Esophagus (tissue), 2 donors: ENCODE data around the gene TSPAN17. TPM values are rescaled to one million over a fixed set of nuclear protein-coding genes. Genes with fewer than 3 reads are reported as not detected.

Source experiments
- H3K27ac ChIP-seq, 2 donors: one replicate each; pipeline ENCODE4 v1.5.1; 2013; ENCODE audit warnings: low read depth in 2 of 2, mild to moderate bottlenecking in 2 of 2, inconsistent platforms in 1 of 2, low read length in 1 of 2, moderate library complexity in 1 of 2
- H3K27me3 ChIP-seq, 2 donors: one replicate each; pipeline ENCODE4 v1.6.1; 2013; ENCODE audit warnings: low read length in 2 of 2, control low read depth in 1 of 2, mild to moderate bottlenecking in 1 of 2; ENCODE audit not compliant: insufficient read depth in 2 of 2, control insufficient read depth in 1 of 2
- H3K36me3 ChIP-seq, 2 donors: one replicate each; pipeline ENCODE4 v1.6.1; 2013; ENCODE audit warnings: low read length in 1 of 2; ENCODE audit not compliant: control insufficient read depth in 2 of 2, insufficient read depth in 2 of 2
- H3K4me1 ChIP-seq, 2 donors: one replicate each; pipeline ENCODE4 v1.6.1; 2013; ENCODE audit warnings: low read length in 1 of 2; ENCODE audit not compliant: control insufficient read depth in 2 of 2, insufficient read depth in 2 of 2
- H3K4me3 ChIP-seq, 2 donors: one replicate each; pipeline ENCODE4 v1.5.1; 2013; ENCODE audit warnings: low read length in 2 of 2, mild to moderate bottlenecking in 2 of 2, low read depth in 1 of 2, moderate library complexity in 1 of 2
- H3K9me3 ChIP-seq, 2 donors: one replicate each; pipeline ENCODE4 v1.6.1; 2013; ENCODE audit warnings: mild to moderate bottlenecking in 2 of 2, low read depth in 1 of 2, low read length in 1 of 2, moderate library complexity in 1 of 2; ENCODE audit not compliant: control insufficient read depth in 2 of 2, insufficient read depth in 1 of 2
- WGBS, 2 donors: extraction: QIAGEN DNeasy Blood & Tissue Kit; methylation state at CpG; one replicate each; pipeline ENCODE4 v1.1.7; 2013; 5-methylcytosine and 5-hydroxymethylcytosine counted together
- polyA plus RNA-seq, 2 donors: library from polyadenylated mRNA; stranded (reverse); fragments of 200-250 nt; gene quantifications; one replicate each; pipeline ENCODE4 v1.2.3, GENCODE V29; 2013
- donor health status: healthy with polysubstance abuse.
- donor health status: Bipolar disorder and iron deficiency.

The TSPAN17 gene
- polyA plus RNA-seq, 2 donors = 15.7 to 21.3 TPM

DNA sequence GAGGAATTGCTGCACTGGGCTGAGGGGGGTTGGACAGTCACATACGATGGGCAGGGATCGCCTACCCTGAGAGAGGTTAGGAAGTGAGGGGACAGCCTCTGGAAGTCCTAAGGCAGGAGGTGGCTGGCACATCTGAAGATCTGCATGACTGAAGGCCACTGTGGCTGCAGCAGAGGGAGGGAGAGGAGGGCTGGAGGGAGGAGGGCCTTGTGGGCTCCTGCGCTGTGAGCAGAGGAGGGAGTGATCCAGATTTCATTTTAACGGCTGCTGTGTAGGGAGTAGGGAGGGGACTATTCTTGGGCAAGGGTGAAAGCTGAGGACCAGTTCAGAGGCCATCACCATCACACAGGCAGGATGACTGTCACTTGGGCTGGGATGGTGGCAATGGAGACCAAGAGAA is 9.7 kb upstream of the TSPAN17 start:
- no peaks in the 10 kb centered on the region for H3K36me3 ChIP-seq
- H3K4me3 ChIP-seq = no peak overlapping the region
- H3K4me1 ChIP-seq = no peaks in the 10 kb centered on the region
- no peaks in the 10 kb centered on the region for H3K27me3 ChIP-seq
- H3K9me3 ChIP-seq = peaks cover 0 to 3% of the 10 kb centered on the region in 2 donors
- no peak overlapping the region for H3K27ac ChIP-seq
- WGBS, 2 donors = 52 to 62% methylated on average over 4 of the region's 4 CpGs

DNA sequence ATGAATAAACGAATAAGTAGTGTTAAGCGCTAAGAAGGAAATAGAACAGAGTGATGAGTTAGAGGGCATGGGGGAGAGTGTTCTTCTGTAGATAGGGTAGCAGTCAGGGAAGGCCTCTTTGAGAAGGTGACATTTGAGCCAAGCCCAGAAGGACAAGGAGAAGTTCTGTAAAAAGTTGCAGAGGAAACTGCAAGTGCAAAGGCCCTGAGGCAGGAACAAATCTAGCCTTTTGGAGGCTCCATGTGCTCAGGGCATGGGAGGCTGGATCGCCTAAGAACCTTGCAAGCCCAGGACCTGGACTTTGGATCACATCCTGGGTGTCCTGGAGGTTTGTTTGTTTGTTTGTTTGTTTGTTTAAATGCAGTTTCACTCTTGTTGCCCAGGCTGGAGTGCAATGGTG is 8.8 kb upstream of the TSPAN17 start:
- whole genome bisulfite sequencing, 2 donors = 95 to 100% methylated on average over 3 of the region's 3 CpGs
- no peak overlapping the region for H3K4me3 ChIP-seq
- H3K36me3 ChIP-seq = no peaks in the 10 kb centered on the region
- no peaks in the 10 kb centered on the region for H3K4me1 ChIP-seq
- no peak overlapping the region for H3K27ac ChIP-seq
- peaks cover 0 to 3% of the 10 kb centered on the region in 2 donors for H3K9me3 ChIP-seq
- no peaks in the 10 kb centered on the region for H3K27me3 ChIP-seq

DNA sequence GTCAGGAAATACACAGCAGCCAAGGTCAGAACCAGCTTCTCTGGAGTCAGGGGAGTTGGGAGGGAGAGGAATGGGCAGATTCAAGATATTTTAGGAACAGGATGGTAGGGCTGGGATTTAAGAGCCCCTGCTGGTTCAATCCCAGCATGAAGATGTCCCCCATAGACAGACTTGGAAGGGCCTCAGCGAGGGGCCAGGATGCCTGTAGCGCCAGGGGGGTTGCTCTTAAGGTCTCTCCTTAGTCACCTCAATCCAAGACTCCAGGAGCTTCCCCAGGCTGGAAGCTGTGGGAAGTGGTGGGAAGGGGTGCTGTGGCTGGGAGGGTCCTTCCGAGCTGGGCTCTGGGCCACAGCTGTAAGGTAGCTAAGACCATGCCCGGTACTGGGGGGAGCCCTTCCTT is 8.1 kb upstream of the TSPAN17 start:
- WGBS, 2 donors = 54 to 68% methylated on average over 3 to 4 of the region's 4 CpGs
- Histone ChIP-seq H3K9me3 (peaks cover 0 to 3% of the 10 kb centered on the region in 2 donors), H3K4me1 (no peaks in the 10 kb centered on the region), H3K36me3 (no peaks in the 10 kb centered on the region), H3K27ac (no peak overlapping the region), H3K4me3 (no peak overlapping the region), H3K27me3 (no peaks in the 10 kb centered on the region)

DNA sequence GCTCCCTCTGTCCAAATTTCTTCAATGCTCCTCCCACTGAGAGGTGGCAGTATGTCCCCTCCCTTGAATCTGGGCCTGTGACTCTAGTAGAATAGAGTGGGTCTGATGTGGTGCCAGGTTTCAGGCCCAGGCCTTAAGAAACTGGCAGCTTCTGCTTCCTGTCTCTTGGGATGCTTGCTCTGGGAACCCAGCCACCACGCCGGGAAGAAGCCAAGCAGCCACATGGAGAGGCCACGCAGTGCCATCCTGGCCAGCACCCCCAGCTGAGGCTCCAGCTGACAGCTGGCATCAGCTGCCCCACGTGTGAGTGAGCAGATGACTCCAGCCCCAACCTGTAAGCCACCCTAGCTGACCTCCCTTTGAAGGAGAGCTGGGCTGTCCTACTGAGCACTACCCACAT is 7.3 kb upstream of the TSPAN17 start:
- Histone ChIP-seq H3K27me3 (no peaks in the 10 kb centered on the region), H3K9me3 (peaks cover 0 to 3% of the 10 kb centered on the region in 2 donors), H3K36me3 (no peaks in the 10 kb centered on the region), H3K4me3 (no peak overlapping the region), H3K4me1 (peaks cover 0 to 3% of the 10 kb centered on the region in 2 donors), H3K27ac (no peak overlapping the region)
- WGBS, 2 donors = 30 to 50% methylated on average over 4 of the region's 4 CpGs

DNA sequence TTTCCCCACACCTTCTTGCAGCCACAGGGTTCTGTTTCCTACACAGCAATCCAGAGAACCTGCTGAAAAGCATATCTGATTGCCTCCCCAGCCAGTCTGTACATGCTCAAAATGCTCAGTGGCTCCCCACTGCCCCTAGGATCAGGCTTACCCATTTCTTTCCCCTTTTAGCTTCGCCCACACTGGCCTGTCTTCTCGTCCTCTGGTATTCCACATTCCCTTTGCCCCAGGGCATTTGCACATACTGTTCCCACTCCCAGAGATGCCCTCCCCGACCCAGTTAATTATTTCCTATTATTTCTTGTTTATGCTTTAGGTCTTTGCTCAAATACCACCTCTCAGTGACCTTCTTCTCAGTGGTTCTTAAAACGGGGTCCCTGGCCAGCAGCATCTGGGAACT is 6.7 kb upstream of the TSPAN17 start:
- H3K4me3 ChIP-seq = no peak overlapping the region

DNA sequence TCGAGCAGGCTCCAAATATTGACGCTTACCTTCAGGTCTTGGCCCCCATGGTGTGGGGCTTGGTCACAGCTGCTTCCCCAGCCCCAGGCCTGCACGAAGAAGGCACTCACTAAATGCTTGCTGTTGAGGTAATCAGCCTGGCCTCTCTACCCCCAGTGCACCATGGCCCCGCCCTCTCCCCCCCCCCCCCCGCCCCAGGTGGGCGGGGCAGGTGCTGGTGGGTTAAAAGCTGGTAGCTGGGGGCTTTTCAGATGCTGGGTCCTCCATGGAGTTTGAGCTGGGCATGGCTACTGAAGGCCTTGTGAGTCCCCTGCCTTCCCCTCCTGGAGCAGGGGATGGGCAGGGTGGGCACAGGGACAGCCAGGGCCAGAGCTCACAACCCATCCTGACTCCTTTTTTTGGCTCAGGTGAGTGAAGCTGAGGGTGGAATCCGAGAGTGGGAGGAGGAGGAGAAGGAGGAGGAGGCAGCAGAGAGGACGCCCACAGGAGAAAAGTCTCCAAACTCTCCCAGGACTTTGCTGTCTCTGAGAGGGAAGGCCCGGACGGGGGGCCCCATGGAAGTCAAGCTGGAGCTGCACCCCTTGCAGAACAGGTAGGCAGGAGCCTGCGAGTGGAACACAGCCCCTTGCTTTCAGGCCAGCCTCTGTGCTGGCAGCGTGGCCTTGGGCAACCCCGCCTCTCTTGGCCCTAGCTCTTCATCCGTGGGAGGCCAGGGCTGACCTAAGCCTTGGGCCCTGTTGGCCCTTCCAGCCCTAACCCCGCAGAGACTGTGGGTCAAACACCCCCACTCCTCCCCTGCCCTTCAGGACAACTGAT is 4.4 kb upstream of the TSPAN17 start:
- Histone ChIP-seq H3K27me3 (no peaks in the 10 kb centered on the region), H3K4me3 (no peak overlapping the region), H3K9me3 (no peaks in the 10 kb centered on the region), H3K4me1 (peaks cover 2 to 6% of the 10 kb centered on the region in 2 donors), H3K27ac (no peak overlapping the region), H3K36me3 (no peaks in the 10 kb centered on the region)
- WGBS, 2 donors = 47 to 50% methylated on average over 12 to 15 of the region's 15 CpGs

More for the DNA sequence above, 6.7 kb upstream of the TSPAN17 start:
- Histone ChIP-seq H3K27ac (no peak overlapping the region), H3K4me1 (peaks cover 0 to 3% of the 10 kb centered on the region in 2 donors), H3K9me3 (no peaks in the 10 kb centered on the region), H3K36me3 (no peaks in the 10 kb centered on the region), H3K27me3 (no peaks in the 10 kb centered on the region)
- 69 to 75% methylated on average over 4 of the region's 4 CpGs for WGBS, 2 donors

DNA sequence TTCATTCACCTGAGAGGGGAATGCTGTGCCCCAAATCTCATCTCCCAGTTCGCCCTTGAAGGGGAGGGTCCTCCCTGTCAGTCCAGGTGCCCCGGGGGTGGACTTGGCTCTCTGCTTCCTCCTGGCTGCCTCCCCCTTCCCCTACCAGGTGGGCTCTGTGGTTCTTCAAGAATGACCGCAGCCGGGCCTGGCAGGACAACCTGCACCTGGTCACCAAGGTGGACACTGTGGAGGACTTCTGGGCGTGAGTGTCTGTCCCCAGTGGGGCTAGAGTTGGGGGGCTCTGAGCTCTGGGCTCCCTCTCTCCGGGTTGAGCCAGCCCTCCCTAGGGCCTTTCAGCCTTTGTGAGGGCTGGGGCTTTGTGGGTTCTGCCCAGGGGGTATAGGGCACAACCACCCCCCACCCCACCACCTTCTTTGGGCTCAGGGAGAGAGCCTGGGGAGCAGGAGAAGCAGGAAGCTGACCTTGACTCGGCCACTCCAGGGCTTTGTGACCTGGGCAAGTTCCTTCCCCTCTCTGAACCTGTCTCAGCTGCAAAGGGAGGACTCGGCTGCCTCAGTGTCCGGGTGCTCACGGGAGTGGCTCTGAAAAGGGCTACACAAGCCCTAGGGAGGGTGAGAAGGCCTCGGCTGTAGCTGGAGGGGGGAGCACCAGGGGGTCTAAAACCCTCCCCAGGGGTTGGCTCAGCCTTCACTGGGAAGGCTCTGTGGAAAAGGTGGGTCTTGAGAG is 3.6 kb upstream of the TSPAN17 start:
- 84 to 87% methylated on average over 11 of the region's 11 CpGs for WGBS, 2 donors
- H3K4me1 ChIP-seq = peaks cover 7 to 12% of the 10 kb centered on the region in 2 donors
- H3K4me3 ChIP-seq = no peak overlapping the region

DNA sequence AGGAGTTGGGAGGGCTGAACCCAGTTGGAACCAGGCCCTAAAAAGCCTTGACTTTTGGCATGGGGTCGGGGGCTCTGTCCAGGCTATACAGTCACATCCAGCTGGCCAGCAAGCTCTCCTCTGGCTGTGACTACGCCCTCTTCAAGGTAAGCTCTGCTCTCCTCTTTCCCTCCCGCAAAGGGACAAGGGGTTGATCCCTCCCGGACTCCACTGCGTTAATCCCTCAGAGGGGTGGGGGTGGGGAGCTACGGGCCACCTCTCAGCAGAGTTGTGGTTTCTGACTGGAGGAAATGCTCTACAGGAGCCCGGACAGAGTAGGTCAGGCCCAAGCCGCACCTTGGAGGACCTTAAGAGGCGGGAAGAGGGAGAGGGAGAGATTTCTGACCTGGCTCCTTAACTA is 3.0 kb upstream of the TSPAN17 start:
- Histone ChIP-seq H3K27ac (no peak overlapping the region), H3K4me1 (peaks cover 7 to 12% of the 10 kb centered on the region in 2 donors), H3K4me3 (no peak overlapping the region), H3K9me3 (no peaks in the 10 kb centered on the region), H3K36me3 (no peaks in the 10 kb centered on the region), H3K27me3 (no peaks in the 10 kb centered on the region)
- 73 to 74% methylated on average over 9 of the region's 9 CpGs for WGBS, 2 donors

More for the DNA sequence above, 3.6 kb upstream of the TSPAN17 start:
- no peaks in the 10 kb centered on the region for H3K9me3 ChIP-seq
- H3K27ac ChIP-seq = no peak overlapping the region
- H3K36me3 ChIP-seq = no peaks in the 10 kb centered on the region
- H3K27me3 ChIP-seq = no peaks in the 10 kb centered on the region

DNA sequence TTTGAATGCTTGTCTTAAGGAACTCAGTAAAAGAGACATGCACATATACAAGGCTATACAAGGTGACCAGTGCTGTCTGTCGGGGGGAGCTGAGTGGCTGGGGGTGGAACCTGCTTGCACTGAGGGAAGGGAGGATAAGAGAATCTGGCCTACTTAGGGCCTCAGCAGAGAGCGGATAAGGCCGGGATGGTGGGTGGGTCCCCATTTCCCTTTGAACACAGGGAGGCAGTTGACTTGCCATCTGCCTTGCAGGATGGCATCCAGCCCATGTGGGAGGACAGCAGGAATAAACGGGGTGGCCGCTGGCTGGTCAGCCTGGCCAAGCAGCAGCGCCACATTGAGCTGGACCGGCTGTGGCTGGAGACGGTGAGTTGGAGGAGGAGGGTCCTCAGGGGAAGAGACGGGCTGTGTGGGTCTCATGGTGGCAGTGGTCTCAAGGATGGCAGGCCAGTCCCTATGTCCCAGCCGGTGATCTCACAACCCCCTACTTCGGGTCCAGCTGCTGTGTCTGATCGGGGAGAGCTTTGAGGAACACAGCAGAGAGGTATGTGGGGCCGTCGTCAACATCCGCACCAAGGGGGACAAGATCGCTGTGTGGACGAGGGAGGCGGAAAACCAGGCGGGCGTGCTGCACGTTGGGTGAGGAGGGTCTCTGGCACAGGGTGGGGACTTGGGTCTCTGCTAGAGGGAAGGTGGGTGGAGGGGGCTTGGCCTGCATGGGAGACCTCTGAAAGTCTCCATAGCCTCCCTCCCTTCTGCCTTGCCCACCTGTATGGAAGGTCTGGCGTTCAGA is 2.2 kb upstream of the TSPAN17 start:
- H3K4me3 ChIP-seq = no peak overlapping the region
- no peaks in the 10 kb centered on the region for H3K9me3 ChIP-seq
- peaks cover 7 to 12% of the 10 kb centered on the region in 2 donors for H3K4me1 ChIP-seq
- H3K36me3 ChIP-seq = no peaks in the 10 kb centered on the region
- no peak overlapping the region for H3K27ac ChIP-seq
- WGBS, 2 donors = 91 to 93% methylated on average over 22 of the region's 22 CpGs
- no peaks in the 10 kb centered on the region for H3K27me3 ChIP-seq
